Measurements from ENCODE around the gene SEC14L2.
A peak's percentile ranks its signal among the peaks of the same experiment; 100 is the strongest.

DNA sequence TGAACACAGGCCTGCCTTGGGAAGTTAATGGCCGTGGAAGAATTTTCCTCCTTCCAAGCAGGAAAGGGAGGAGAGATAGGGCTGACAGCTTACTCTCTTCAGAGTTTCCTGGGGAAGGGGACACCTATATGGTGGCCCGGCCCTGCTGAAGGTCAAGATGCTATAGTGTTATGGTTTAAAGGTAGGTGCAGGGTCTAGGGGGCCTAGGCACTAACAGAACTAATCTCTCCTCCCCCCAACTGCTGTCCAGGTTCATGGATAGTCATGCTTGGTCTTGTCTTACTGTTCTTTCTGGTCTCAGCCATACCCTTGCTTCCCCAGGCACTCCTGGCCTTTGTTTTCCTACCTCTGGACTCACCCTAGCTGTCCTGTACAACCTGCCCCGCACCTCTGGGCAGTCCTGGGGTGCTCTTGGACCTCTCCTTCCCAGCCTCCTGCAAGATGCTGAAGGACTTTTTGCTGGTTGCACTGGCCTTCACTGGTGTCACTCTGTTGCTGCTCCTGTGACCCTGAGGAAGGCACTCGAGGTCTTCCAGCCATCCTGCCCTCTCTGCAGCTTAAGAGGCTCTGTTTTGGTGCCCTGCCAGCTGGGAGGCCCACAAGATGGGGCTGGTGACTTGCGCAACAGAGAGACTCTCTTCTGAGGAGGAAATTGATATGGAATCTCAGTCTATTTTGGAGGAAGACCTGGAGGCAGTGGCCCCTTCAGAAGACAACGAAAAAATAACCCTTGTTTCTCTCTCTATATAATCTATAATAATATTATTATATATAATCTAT, 57.1 kb downstream of the SEC14L2 start:
- TF ChIP-seq, protein P1, sequence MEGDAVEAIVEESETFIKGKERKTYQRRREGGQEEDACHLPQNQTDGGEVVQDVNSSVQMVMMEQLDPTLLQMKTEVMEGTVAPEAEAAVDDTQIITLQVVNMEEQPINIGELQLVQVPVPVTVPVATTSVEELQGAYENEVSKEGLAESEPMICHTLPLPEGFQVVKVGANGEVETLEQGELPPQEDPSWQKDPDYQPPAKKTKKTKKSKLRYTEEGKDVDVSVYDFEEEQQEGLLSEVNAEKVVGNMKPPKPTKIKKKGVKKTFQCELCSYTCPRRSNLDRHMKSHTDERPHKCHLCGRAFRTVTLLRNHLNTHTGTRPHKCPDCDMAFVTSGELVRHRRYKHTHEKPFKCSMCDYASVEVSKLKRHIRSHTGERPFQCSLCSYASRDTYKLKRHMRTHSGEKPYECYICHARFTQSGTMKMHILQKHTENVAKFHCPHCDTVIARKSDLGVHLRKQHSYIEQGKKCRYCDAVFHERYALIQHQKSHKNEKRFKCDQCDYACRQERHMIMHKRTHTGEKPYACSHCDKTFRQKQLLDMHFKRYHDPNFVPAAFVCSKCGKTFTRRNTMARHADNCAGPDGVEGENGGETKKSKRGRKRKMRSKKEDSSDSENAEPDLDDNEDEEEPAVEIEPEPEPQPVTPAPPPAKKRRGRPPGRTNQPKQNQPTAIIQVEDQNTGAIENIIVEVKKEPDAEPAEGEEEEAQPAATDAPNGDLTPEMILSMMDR (IDR thresholded peaks at IDR 0.05 in 2 of 3, conservative IDR thresholded peaks at IDR 0.05 in 1 of 3; ENCODE audit: borderline replicate concordance in 1 of 3, insufficient read depth in 1 of 3, low read depth in 2 of 3, low read length in 2 of 3), result 0 out of 6 replicates have a peak, but pooled peaks of 1 of the 3 experiments have one; percentile 7
- TF ChIP-seq EZH2 (IDR thresholded peaks at IDR 0.05) (no peak), REST (IDR thresholded peaks at IDR 0.05; ENCODE audit: low read depth) (no peak), POLR2A (IDR thresholded peaks at IDR 0.05; ENCODE audit: borderline replicate concordance, extremely low read depth, insufficient read depth, insufficient read length) (no peak), POLR2AphosphoS5 (IDR thresholded peaks at IDR 0.05; ENCODE audit: low read depth, low read length) (no peak)
- TF ChIP-seq, protein P2, sequence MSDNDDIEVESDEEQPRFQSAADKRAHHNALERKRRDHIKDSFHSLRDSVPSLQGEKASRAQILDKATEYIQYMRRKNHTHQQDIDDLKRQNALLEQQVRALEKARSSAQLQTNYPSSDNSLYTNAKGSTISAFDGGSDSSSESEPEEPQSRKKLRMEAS (IDR thresholded peaks at IDR 0.05), result no peak

Data from HCT116 (cell line).